ENCODE data around the gene B3GAT1.

DNA sequence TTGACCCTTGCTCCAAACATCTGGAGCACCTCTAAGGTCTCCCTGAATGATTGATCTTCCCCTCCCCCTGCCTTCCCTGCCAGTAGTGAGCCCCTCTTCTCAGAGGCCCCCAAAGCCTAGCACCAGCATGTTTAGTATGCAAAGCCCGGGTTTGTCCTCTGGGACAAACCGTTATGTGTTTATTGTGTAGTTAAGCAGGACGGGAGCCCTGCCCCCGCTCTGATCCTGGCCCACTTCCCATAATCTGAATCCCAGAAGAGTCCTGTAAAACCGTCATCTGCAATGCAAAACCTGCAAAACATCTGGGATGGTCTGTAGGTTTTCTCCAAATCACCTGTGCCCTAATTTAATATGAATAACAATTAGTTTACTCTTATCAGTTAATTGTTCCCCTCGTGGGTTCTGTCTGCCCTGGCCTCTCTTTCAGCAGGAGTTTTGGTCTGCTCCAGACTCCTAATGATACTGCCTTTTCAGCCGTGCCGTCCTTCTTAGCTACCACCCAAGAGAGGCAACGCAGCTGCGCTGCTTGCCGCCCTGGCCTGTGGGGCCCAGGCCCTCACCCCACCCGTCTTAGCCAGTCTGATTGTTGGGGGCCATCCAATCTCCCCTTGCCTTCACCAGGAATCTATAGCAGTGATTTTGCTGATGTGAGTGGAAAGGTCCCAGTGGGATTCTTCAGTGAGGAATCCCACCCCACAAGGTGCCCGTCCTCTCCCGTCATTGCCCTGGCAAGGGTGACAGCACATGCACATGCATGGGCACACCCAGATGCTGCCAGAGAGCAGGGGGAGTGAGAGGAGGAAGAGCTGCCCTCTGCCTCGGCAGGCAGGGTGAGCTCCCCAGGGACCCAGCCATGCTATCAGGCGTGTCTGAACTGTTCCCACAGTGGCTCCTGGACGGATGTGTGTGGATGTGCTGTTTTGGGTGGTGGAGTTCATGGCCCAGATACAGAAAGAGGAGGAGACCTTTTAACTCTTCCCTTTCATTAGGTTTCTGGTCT, 3.0 kb upstream of the B3GAT1 start:
- TF ChIP-seq ZNF331 (CRISPR knock-in tag; IDR thresholded peaks at IDR 0.05; ENCODE audit: low read depth): no peak
- TF ChIP-seq, protein P1, sequence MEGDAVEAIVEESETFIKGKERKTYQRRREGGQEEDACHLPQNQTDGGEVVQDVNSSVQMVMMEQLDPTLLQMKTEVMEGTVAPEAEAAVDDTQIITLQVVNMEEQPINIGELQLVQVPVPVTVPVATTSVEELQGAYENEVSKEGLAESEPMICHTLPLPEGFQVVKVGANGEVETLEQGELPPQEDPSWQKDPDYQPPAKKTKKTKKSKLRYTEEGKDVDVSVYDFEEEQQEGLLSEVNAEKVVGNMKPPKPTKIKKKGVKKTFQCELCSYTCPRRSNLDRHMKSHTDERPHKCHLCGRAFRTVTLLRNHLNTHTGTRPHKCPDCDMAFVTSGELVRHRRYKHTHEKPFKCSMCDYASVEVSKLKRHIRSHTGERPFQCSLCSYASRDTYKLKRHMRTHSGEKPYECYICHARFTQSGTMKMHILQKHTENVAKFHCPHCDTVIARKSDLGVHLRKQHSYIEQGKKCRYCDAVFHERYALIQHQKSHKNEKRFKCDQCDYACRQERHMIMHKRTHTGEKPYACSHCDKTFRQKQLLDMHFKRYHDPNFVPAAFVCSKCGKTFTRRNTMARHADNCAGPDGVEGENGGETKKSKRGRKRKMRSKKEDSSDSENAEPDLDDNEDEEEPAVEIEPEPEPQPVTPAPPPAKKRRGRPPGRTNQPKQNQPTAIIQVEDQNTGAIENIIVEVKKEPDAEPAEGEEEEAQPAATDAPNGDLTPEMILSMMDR (conservative IDR thresholded peaks at IDR 0.05; ENCODE audit: low read depth in 2 of 2): no peak
- TF ChIP-seq EZH2phosphoT487 (IDR thresholded peaks at IDR 0.05; ENCODE audit: unreplicated experiment): no peak
- TF ChIP-seq POLR2AphosphoS5 (IDR thresholded peaks at IDR 0.05; ENCODE audit: low read depth): no peak
- TF ChIP-seq, protein P2, sequence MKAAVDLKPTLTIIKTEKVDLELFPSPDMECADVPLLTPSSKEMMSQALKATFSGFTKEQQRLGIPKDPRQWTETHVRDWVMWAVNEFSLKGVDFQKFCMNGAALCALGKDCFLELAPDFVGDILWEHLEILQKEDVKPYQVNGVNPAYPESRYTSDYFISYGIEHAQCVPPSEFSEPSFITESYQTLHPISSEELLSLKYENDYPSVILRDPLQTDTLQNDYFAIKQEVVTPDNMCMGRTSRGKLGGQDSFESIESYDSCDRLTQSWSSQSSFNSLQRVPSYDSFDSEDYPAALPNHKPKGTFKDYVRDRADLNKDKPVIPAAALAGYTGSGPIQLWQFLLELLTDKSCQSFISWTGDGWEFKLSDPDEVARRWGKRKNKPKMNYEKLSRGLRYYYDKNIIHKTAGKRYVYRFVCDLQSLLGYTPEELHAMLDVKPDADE (IDR thresholded peaks at IDR 0.05): no peak
- TF ChIP-seq JUNB (IDR thresholded peaks at IDR 0.05; ENCODE audit: unreplicated experiment): no peak
- no peak for TF ChIP-seq EZH2 (IDR thresholded peaks at IDR 0.05; ENCODE audit: low read depth, unreplicated experiment)
- TF ChIP-seq, protein P3, sequence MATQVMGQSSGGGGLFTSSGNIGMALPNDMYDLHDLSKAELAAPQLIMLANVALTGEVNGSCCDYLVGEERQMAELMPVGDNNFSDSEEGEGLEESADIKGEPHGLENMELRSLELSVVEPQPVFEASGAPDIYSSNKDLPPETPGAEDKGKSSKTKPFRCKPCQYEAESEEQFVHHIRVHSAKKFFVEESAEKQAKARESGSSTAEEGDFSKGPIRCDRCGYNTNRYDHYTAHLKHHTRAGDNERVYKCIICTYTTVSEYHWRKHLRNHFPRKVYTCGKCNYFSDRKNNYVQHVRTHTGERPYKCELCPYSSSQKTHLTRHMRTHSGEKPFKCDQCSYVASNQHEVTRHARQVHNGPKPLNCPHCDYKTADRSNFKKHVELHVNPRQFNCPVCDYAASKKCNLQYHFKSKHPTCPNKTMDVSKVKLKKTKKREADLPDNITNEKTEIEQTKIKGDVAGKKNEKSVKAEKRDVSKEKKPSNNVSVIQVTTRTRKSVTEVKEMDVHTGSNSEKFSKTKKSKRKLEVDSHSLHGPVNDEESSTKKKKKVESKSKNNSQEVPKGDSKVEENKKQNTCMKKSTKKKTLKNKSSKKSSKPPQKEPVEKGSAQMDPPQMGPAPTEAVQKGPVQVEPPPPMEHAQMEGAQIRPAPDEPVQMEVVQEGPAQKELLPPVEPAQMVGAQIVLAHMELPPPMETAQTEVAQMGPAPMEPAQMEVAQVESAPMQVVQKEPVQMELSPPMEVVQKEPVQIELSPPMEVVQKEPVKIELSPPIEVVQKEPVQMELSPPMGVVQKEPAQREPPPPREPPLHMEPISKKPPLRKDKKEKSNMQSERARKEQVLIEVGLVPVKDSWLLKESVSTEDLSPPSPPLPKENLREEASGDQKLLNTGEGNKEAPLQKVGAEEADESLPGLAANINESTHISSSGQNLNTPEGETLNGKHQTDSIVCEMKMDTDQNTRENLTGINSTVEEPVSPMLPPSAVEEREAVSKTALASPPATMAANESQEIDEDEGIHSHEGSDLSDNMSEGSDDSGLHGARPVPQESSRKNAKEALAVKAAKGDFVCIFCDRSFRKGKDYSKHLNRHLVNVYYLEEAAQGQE (IDR thresholded peaks at IDR 0.05; ENCODE audit: unreplicated experiment): no peak
- no peak for TF ChIP-seq NANOG (IDR thresholded peaks at IDR 0.05; ENCODE audit: borderline replicate concordance)
- no peak for TF ChIP-seq STAT1 (IDR thresholded peaks at IDR 0.05; ENCODE audit: unreplicated experiment)
- no peak for TF ChIP-seq CREB1 (CRISPR knock-in tag; IDR thresholded peaks at IDR 0.05; ENCODE audit: low read depth)
